Central memory CD8-positive, alpha-beta T cell (primary cell): ENCODE measurements around the gene PCBP4.

Source experiments
- ATAC-seq: fragments of 150-1000 bp; cut with Tn5 transposase; replicated peaks from 2 replicates; pipeline ENCODE4 v1.10.0; 2022; ENCODE audit warnings: mild to moderate bottlenecking, moderate FRiP score, moderate number of reproducible peaks; ENCODE audit not compliant: poor library complexity, severe bottlenecking; ENCODE audit errors: extremely low read depth
- DNase-seq, 2 donors: peaks; one replicate each; pipeline ENCODE4 v3.0.0; 2021; ENCODE audit warnings: low spot score in 2 of 2
- H3K27ac Mint-ChIP-seq: one replicate; pipeline ENCODE4 v1.8.0; 2022; ENCODE audit warnings: low read depth, mild to moderate bottlenecking, moderate library complexity, mixed read lengths
- H3K27me3 Mint-ChIP-seq: one replicate; pipeline ENCODE4 v1.8.0; 2022; ENCODE audit warnings: mixed read lengths
- H3K36me3 Mint-ChIP-seq: one replicate; pipeline ENCODE4 v1.8.0; 2022; ENCODE audit warnings: mild to moderate bottlenecking, moderate library complexity, mixed read lengths; ENCODE audit not compliant: insufficient read depth
- H3K4me1 Mint-ChIP-seq: one replicate; pipeline ENCODE4 v1.8.0; 2022; ENCODE audit warnings: mixed read lengths
- H3K4me3 Mint-ChIP-seq: one replicate; pipeline ENCODE4 v1.8.0; 2022; ENCODE audit warnings: mild to moderate bottlenecking, moderate library complexity, mixed read lengths
- H3K9me3 Mint-ChIP-seq: one replicate; pipeline ENCODE4 v1.8.0; 2022; ENCODE audit warnings: mixed read lengths

PCBP4 gene

DNA sequence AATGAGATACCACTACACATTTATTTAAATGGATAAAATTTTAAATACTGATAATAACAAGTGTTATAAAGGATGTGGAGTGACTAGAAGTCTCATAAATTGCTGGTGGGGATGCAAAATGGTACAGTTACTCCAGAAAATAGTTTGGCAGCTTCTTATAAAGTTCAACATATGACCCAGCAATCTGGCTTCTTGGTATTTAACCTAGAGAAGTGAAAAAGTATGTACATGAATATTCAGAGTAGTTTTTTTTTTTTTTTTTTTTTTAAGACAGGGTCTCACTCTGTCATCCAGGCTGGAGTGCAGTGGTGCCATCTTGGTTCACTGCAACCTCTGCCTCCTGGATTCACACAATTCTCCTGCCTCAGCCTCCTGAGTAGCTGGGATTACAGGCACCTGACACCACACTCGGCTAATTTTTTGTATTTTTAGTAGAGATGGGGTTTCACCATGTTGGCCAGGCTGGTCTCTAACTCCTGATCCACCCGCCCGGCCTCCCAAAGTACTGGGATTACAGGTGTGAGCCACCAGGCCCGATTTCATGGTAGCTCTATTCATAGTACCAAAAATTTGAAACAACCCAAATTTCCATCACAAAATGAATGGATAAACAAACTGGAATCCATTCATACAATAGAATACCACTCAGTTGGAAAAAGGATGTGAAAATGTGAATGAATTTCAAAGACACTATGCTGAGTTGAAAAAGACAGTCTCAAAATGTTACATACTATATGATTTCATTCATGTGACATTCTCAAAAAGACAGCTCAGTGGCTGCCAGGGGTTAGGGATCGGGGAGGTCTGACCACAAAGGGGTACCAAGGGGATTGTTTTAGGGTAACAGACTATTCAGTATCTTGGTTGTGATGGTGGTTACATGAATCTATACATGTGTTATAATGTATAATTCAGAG, 39.9 kb downstream of the PCBP4 start:
- no peaks in the 10 kb centered on the region for H3K4me1 Mint-ChIP-seq
- DNase-seq (no peak), ATAC-seq (no peak)
- H3K9me3 Mint-ChIP-seq, result no peaks in the 10 kb centered on the region
- peaks cover 2% of the 10 kb centered on the region for H3K36me3 Mint-ChIP-seq
- no peak overlapping the region for H3K27ac Mint-ChIP-seq
- no peak overlapping the region for H3K4me3 Mint-ChIP-seq
- H3K27me3 Mint-ChIP-seq, result peaks cover 4% of the 10 kb centered on the region

DNA sequence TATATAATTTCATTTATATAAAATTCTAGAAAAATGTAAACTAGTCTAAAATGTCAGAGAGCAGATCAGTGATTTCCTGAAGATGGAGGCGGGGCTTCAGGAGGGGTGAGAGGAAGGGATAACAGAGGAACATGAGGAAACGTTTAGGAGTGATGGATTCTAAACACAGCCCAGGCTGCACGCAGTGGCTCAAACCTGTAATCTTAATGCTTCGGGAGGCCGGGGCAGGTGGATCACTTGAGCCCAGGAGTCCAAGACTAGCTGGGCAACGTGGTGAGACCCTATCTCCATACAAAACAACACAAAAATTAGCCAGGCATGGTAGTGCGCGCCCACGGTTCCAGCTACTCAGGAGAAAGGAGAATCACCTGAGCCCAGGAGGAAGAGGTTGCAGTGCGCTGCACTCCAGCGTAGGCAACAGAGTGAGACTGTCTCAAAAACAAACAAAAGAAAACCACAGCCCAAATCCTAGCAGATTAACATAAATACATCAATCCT, 46.1 kb downstream of the PCBP4 start:
- Mint-ChIP-seq H3K27me3 (peaks cover 17% of the 10 kb centered on the region), H3K9me3 (no peaks in the 10 kb centered on the region), H3K4me1 (no peaks in the 10 kb centered on the region), H3K4me3 (no peak overlapping the region), H3K27ac (no peak overlapping the region), H3K36me3 (no peaks in the 10 kb centered on the region)
- no peak for ATAC-seq
- no peak for DNase-seq

DNA sequence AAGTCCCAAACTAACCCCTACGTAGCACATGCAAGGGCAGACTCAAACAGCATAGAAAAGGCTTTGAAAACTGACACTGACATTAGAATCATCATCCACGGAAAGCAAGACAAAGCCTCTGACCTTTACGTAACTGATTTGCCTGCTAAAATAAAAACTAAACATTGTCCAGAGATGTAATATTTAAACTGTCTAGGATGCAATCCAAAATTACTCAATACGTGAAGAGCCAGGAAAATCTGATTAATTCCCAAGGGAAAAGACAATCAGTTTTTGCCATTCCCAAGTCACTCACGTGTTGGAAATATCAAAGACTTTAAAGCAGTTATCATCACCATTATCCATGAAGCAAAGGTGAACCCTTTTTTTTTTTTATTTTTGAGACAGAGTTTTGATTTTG, 50.8 kb downstream of the PCBP4 start:
- H3K4me1 Mint-ChIP-seq, result no peaks in the 10 kb centered on the region
- no peaks in the 10 kb centered on the region for H3K36me3 Mint-ChIP-seq
- H3K27ac Mint-ChIP-seq, result no peak overlapping the region
- DNase-seq (no peak), ATAC-seq (no peak)
- H3K9me3 Mint-ChIP-seq, result no peaks in the 10 kb centered on the region
- H3K4me3 Mint-ChIP-seq, result no peak overlapping the region
- H3K27me3 Mint-ChIP-seq, result peaks cover 19% of the 10 kb centered on the region

DNA sequence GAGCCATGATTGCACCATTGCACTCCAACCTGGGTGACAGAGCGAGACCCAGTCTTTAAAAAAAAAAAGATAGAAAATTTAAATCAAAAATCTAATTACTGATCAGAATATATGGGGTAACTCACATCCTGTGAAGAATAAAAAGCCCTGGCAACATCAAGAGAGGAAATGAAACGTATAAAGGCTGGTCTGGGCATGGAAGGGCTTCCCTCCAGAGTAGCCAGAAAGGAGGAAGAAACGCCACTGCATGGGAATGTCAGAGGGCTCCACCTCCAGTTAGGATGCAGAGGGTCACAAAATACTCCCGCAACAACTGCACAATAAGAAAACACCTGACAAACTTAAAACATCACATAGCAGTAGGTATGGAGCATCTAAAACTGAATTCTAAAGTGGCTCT, 59.2 kb downstream of the PCBP4 start:
- ATAC-seq (no peak), DNase-seq (no peak)
- Mint-ChIP-seq H3K36me3 (no peaks in the 10 kb centered on the region), H3K4me3 (no peak overlapping the region), H3K4me1 (no peaks in the 10 kb centered on the region), H3K27ac (no peak overlapping the region), H3K27me3 (peaks cover 73% of the 10 kb centered on the region), H3K9me3 (peaks cover 22% of the 10 kb centered on the region)
